ENCODE data around the gene ANTXRL.
"Not testable (repeated sequence)": the region's sequence is repeated elsewhere in the genome, so short reads cannot be mapped to it uniquely, and the experiment has no call there.

DNA sequence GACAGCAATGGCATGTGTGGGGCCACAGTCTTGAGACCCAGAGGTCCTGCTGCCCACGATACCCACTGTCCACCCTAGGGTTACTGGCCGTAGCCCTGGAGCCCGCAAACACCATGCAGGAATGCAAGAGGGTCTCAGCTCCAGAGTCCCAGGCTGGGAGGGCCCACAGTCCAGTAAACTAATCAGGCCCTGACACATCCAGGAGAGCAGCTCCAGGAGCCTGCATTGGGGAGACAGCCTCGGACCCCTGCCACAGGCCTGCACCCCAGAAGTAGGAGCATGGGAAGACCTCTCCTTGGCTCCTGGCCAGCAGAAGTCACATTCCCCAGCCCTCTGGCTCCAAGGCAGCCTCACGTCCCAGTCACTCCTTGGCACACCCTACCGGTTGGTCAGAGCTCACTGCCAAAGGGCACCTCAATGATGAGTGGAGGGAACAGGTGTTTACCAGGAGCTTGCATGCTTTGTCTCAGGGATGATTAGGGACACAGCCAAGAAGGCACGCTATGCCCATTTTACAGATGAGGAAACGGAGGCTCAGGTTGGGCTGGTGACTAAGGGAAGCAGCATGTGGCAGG is 81.0 kb downstream of the ANTXRL start:
- TF ChIP-seq, protein P1, sequence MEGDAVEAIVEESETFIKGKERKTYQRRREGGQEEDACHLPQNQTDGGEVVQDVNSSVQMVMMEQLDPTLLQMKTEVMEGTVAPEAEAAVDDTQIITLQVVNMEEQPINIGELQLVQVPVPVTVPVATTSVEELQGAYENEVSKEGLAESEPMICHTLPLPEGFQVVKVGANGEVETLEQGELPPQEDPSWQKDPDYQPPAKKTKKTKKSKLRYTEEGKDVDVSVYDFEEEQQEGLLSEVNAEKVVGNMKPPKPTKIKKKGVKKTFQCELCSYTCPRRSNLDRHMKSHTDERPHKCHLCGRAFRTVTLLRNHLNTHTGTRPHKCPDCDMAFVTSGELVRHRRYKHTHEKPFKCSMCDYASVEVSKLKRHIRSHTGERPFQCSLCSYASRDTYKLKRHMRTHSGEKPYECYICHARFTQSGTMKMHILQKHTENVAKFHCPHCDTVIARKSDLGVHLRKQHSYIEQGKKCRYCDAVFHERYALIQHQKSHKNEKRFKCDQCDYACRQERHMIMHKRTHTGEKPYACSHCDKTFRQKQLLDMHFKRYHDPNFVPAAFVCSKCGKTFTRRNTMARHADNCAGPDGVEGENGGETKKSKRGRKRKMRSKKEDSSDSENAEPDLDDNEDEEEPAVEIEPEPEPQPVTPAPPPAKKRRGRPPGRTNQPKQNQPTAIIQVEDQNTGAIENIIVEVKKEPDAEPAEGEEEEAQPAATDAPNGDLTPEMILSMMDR (IDR thresholded peaks at IDR 0.05; ENCODE audit: low read depth, low read length): not testable (repeated sequence)
- not testable (repeated sequence) for TF ChIP-seq EZH2phosphoT487 (IDR thresholded peaks at IDR 0.05; ENCODE audit: low read depth)
